Thyroid gland (tissue), 4 donors: ENCODE data around the gene WEE1. TPM values are rescaled to one million over a fixed set of nuclear protein-coding genes. Genes with fewer than 3 reads are reported as not detected.

Experiments
- DNase-seq, 2 donors: peaks; one replicate each; pipeline ENCODE4 v3.0.0-alpha.2; 2019
- H3K27ac ChIP-seq, 3 donors: fragments of 200-600 bp; sonication (generic); 1 replicate in 2 of 3; 2 replicates in 1 of 3; pipeline ENCODE4 v1.5.1; 2016 to 2019; ENCODE audit warnings: mild to moderate bottlenecking in 1 of 3, moderate library complexity in 1 of 3
- H3K27me3 ChIP-seq: fragments of 200-600 bp; sonication (generic); one replicate; pipeline ENCODE4 v1.5.1; 2019
- H3K36me3 ChIP-seq, 2 donors: fragments of 200-600 bp; sonication (generic); one replicate each; pipeline ENCODE4 v1.5.1; 2016 to 2019
- H3K4me1 ChIP-seq, 2 donors: fragments of 200-600 bp; sonication (generic); one replicate each; pipeline ENCODE4 v1.5.1; 2017 to 2019
- H3K4me3 ChIP-seq, 3 donors: fragments of 200-600 bp; sonication (generic); replicated peaks in 1 of 3; 1 replicate in 2 of 3; 2 replicates in 1 of 3; pipeline ENCODE4 v1.5.1; 2016; ENCODE audit warnings: mild to moderate bottlenecking in 1 of 3
- H3K9me3 ChIP-seq: fragments of 200-600 bp; sonication (generic); one replicate; pipeline ENCODE4 v1.5.1; 2017
- POLR2A ChIP-seq, 2 donors: fragments of 450-650 bp; IDR thresholded peaks; one replicate each; pipeline ENCODE4 v1.6.1; 2017; ENCODE audit warnings: antibody characterized with exemption in 2 of 2, mild to moderate bottlenecking in 2 of 2, moderate library complexity in 1 of 2
- WGBS, 2 donors: methylation state at CpG; one replicate each; pipeline ENCODE4 v1.1.5; 2017; 5-methylcytosine and 5-hydroxymethylcytosine counted together
- intact Hi-C: fragments of 100-400 bp; cut with DNase I; formaldehyde crosslinking; loops from one replicate; pipeline ENCODE4 v1.15.1; 2023
- small RNA-seq: library from RNA; depleted of rRNA; stranded (forward); fragments of <200 nt; gene quantifications from one replicate; pipeline ENCODE3, GENCODE V24; 2016
- total RNA-seq, 4 donors: library from RNA; depleted of rRNA; stranded (reverse); fragments of >200 nt; gene quantifications; one replicate each; pipeline ENCODE4 v1.2.3, GENCODE V29; 2016
- TF ChIP-seq, protein P1 (sequence below), 6 experiments: fragments of 200-600 bp in 3 of 6; fragments of 450-650 bp in 3 of 6; sonication (generic) in 3 of 6; IDR thresholded peaks; one replicate each; pipeline ENCODE4 v1.5.1; 2016 to 2019; ENCODE audit warnings: antibody characterized with exemption in 6 of 6, mild to moderate bottlenecking in 2 of 6, inconsistent platforms in 1 of 6, moderate library complexity in 1 of 6

The WEE1 gene
- total RNA-seq, 4 donors from 2014 or later = 29.6 to 35.6 (median 32.5) TPM

DNA sequence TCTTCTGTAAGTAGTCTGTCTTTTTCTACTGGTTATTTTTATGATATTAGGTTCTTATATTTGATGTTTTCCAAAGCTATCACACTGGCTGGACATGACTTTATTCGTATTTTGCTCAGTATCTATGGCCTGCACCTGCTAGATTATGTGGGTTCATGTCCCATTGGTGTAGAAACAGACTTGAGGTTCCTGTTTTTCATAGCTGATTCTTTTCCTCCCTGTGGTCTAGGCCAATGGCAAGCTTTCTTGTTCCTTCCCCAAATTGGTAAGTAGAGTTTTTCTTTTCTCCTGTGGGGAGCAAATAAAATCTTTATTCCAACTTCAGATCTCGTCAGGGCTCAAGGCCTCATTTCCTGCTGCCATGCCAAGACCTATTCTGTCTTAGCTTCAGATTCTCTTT is 60.2 kb downstream of the WEE1 start:
- no peak for DNase-seq
- no peaks in the 10 kb centered on the region for H3K36me3 ChIP-seq
- WGBS, 2 donors = 83% methylated on average over 2 of the region's 2 CpGs
- no peak overlapping the region for H3K27ac ChIP-seq
- intact Hi-C loops = no loop called here
- no peaks in the 10 kb centered on the region for H3K27me3 ChIP-seq
- TF ChIP-seq POLR2A (IDR thresholded peaks at IDR 0.05) = no peak
- TF ChIP-seq, protein P1, sequence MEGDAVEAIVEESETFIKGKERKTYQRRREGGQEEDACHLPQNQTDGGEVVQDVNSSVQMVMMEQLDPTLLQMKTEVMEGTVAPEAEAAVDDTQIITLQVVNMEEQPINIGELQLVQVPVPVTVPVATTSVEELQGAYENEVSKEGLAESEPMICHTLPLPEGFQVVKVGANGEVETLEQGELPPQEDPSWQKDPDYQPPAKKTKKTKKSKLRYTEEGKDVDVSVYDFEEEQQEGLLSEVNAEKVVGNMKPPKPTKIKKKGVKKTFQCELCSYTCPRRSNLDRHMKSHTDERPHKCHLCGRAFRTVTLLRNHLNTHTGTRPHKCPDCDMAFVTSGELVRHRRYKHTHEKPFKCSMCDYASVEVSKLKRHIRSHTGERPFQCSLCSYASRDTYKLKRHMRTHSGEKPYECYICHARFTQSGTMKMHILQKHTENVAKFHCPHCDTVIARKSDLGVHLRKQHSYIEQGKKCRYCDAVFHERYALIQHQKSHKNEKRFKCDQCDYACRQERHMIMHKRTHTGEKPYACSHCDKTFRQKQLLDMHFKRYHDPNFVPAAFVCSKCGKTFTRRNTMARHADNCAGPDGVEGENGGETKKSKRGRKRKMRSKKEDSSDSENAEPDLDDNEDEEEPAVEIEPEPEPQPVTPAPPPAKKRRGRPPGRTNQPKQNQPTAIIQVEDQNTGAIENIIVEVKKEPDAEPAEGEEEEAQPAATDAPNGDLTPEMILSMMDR (IDR thresholded peaks at IDR 0.05) = no peak
- H3K9me3 ChIP-seq = no peaks in the 10 kb centered on the region
- no peaks in the 10 kb centered on the region for H3K4me1 ChIP-seq
- H3K4me3 ChIP-seq = no peak overlapping the region

DNA sequence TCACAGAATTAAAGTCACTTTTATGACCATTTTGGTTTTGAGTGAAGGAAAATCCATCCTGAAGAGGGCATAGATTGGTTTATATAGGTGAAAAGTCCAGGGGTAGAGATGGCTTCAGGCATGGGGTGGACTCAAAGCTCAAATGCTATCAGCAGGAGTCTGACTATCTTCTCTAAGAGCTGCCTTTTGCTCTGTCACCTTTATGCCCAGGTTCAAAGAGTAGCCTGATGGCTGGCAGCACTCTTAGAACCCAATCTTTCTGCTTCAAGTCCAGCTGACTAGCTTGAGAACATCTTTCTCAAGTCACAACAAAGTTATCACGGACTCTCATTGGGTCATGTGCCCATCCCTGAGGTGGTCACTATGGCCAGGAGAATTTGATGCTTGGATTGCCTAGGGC is 63.2 kb downstream of the WEE1 start:
- intact Hi-C loops = no loop called here
- Histone ChIP-seq H3K4me1 (no peaks in the 10 kb centered on the region), H3K9me3 (no peaks in the 10 kb centered on the region), H3K27ac (no peak overlapping the region), H3K4me3 (no peak overlapping the region), H3K36me3 (no peaks in the 10 kb centered on the region), H3K27me3 (no peaks in the 10 kb centered on the region)
- TF ChIP-seq, protein P1 (IDR thresholded peaks at IDR 0.05) = no peak
- TF ChIP-seq POLR2A (IDR thresholded peaks at IDR 0.05) = no peak
- DNase-seq = no peak
- whole genome bisulfite sequencing, 2 donors = 100% methylated on average over 1 of the region's 1 CpG

DNA sequence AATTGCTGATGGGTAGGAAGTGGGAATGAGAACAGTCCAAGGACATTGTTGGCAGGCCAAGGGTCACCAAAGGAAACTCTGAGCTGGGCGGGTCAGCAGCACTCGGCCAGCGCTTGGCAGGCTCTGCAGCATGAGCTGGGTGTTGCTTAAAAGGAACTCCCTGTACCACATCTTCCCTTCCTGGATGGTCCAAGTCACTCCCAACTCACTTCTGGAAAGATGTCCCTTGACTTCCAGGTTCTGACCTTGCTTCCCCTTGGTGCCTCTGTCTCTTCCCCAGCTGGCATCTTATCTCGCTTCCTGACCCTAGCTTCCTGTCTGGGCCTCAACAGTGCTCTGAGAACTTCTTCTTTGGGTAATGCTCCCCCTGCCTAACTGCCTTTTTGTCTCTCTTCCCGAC is 65.6 kb downstream of the WEE1 start:
- TF ChIP-seq POLR2A (IDR thresholded peaks at IDR 0.05) = no peak
- TF ChIP-seq, protein P1 (IDR thresholded peaks at IDR 0.05) = no peak
- 67 to 78% methylated on average over 5 of the region's 5 CpGs for WGBS, 2 donors
- Histone ChIP-seq H3K36me3 (no peaks in the 10 kb centered on the region), H3K4me1 (no peaks in the 10 kb centered on the region), H3K27me3 (no peaks in the 10 kb centered on the region), H3K27ac (no peak overlapping the region), H3K9me3 (no peaks in the 10 kb centered on the region), H3K4me3 (no peak overlapping the region)
- DNase-seq = peak in 1 of 2 donors; percentile 15
- intact Hi-C loops = no loop called here

Small RNAs within 50 kb of the gene (small RNA-seq; reads per million reads assigned to genes)
- not detected for gene RF01210

Other genes starting within 250 kb of the WEE1 start
- 100 to 1,000 TPM; 104 to 185 (median 151) TPM for gene IPO7, start 189.0 kb upstream of the WEE1 start, total RNA-seq
- gene ZNF143, start 112.7 kb upstream of the WEE1 start, total RNA-seq = 10 to 100 TPM; 16.3 to 26.1 (median 21.1) TPM
- 10 to 100 TPM; 29.7 to 53.6 (median 38.8) TPM for gene SWAP70, start 90.4 kb downstream of the WEE1 start, total RNA-seq